ENCODE results near the gene PCNX4. TPM values are rescaled to one million over a fixed set of nuclear protein-coding genes. Genes with fewer than 3 reads are reported as not detected.

The PCNX4 gene
- total RNA-seq, 1 experiment from 2014 or later: 48.4 TPM

DNA sequence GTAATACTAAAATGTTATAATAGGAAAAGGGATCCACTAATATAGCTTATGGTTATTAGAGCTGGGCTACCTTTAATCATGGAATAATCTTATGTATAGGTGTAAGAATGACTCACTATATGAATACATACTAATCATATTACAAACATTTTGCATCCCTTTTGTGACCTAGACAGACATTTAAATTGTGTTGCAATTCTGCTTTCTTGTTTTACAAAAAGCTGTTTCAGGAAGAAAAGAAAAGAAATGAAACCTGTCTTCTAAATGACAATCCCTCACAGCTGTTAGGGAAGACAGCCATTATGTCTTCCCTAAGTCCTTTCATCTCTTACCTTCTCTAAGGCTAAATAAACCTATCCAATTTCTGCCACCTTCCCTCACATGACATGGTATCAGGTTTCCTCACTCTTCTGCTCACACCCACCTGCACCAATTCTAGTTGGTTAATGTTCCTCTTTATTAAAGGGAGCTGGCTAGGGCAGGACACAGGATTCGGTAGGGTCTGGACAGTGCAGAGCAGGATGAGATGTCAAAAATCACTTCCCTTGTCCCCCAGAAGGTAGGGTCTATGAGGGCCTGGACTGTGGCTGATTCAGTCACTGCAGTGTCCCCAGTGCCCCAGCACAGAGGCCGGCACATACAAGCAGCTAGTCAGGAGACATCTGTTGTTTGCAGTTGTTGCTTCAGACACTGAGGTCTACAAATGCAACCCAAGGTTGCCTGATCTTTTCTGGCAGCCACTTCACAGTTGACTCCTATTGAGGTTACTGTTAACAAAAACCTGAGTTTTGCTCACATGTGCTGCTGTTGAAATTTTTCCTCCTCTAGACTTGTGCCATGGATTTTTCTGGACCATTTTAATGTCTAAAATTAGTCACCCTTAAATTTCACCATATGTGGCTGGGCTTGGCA, 69.7 kb downstream of the PCNX4 start:
- RAD21 ChIA-PET (ENCODE audit: low non-redundant PET in 1 of 2, low total read pairs in 2 of 2, uncharacterized antibody in 2 of 2, unreplicated experiment in 2 of 2): no interaction called here
- Histone ChIP-seq H3K27me3 (ENCODE audit: insufficient read depth, low read length) (no peaks in the 10 kb centered on the region), H3K4me1 (ENCODE audit: control insufficient read depth in 1 of 2, insufficient read depth in 2 of 2, low read length in 2 of 2) (peaks cover 16 to 27% of the 10 kb centered on the region in 2 experiments), H3K9me3 (ENCODE audit: control insufficient read depth in 1 of 2, insufficient read depth in 1 of 2, low read depth in 1 of 2, low read length in 2 of 2) (no peaks in the 10 kb centered on the region), H3K36me3 (ENCODE audit: control insufficient read depth in 1 of 2, insufficient read depth in 2 of 2, low read length in 2 of 2) (no peaks in the 10 kb centered on the region), H3K4me2 (ENCODE audit: low read length) (no peak overlapping the region), H3K9ac (ENCODE audit: low read length) (no peak overlapping the region), H3K79me2 (ENCODE audit: insufficient read depth, low read length) (peaks cover 8% of the 10 kb centered on the region), H3K9me2 (ENCODE audit: insufficient read depth) (no peaks in the 10 kb centered on the region), H4K20me1 (ENCODE audit: insufficient read depth) (no peaks in the 10 kb centered on the region), H3K4me3 (replicated peaks in 1 of 2; ENCODE audit: low read depth in 1 of 2, low read length in 2 of 2) (no peak overlapping the region), H3K27ac (ENCODE audit: low read depth, low read length) (no peak overlapping the region), H2AFZ (ENCODE audit: low read depth, low read length, poor library complexity, severe bottlenecking) (no peak overlapping the region)
- no peak for DNase-seq (ENCODE audit: low read depth, low spot score)
- CTCF ChIA-PET: no interaction called here
- TF ChIP-seq SRF (IDR thresholded peaks at IDR 0.05; ENCODE audit: low read depth): no peak
- TF ChIP-seq SP1 (IDR thresholded peaks at IDR 0.05; ENCODE audit: low read depth): no peak
- TF ChIP-seq ZNF274 (IDR thresholded peaks at IDR 0.05; ENCODE audit: low read depth, low read length): no peak
- no TSS peak for BruUV-seq (replicated peaks)
- ATAC-seq: no peak
- POLR2A ChIA-PET: no interaction called here
- intact Hi-C loops (cut with micrococcal nuclease): no loop called here

- ATAC-seq: no peak
- ChIA-PET RAD21 (ENCODE audit: low non-redundant PET in 1 of 2, low total read pairs in 2 of 2, uncharacterized antibody in 2 of 2, unreplicated experiment in 2 of 2) (no interaction called here), CTCF (interaction anchor here (0.8 kb wide), 1 partner anchor 100 kb away, joined by 3 read pairs; no protein-coding TSS in a partner anchor), POLR2A (no interaction called here)
- Histone ChIP-seq H3K4me3 (replicated peaks in 1 of 2; ENCODE audit: low read depth in 1 of 2, low read length in 2 of 2) (peak overlapping the region; percentile 79 to 98; a peak in 3 of 4 replicates), H4K20me1 (ENCODE audit: insufficient read depth) (no peaks in the 10 kb centered on the region), H3K9ac (ENCODE audit: low read length) (no peak overlapping the region), H3K9me3 (ENCODE audit: control insufficient read depth in 1 of 2, insufficient read depth in 1 of 2, low read depth in 1 of 2, low read length in 2 of 2) (no peaks in the 10 kb centered on the region), H3K27ac (ENCODE audit: low read depth, low read length) (peak overlapping the region; percentile 91; the same call in 1 of the 2 replicates), H3K4me2 (ENCODE audit: low read length) (peak overlapping the region; percentile 97), H2AFZ (ENCODE audit: low read depth, low read length, poor library complexity, severe bottlenecking) (no peak overlapping the region), H3K36me3 (ENCODE audit: control insufficient read depth in 1 of 2, insufficient read depth in 2 of 2, low read length in 2 of 2) (no peaks in the 10 kb centered on the region), H3K9me2 (ENCODE audit: insufficient read depth) (no peaks in the 10 kb centered on the region), H3K79me2 (ENCODE audit: insufficient read depth, low read length) (peaks cover 8% of the 10 kb centered on the region), H3K4me1 (ENCODE audit: control insufficient read depth in 1 of 2, insufficient read depth in 2 of 2, low read length in 2 of 2) (peaks cover 16 to 27% of the 10 kb centered on the region in 2 experiments), H3K27me3 (ENCODE audit: insufficient read depth, low read length) (no peaks in the 10 kb centered on the region)
- BruUV-seq (replicated peaks): no TSS peak
- intact Hi-C loops (cut with micrococcal nuclease): loop anchor here (2.0 kb wide), 1 partner anchor 73 kb away; the partner anchor contains the start of gene PCNX4
- no peak for DNase-seq (ENCODE audit: low read depth, low spot score)
- TF ChIP-seq RAD21 (IDR thresholded peaks at IDR 0.05; ENCODE audit: low read depth): no peak
- no peak for TF ChIP-seq SP1 (IDR thresholded peaks at IDR 0.05; ENCODE audit: low read depth)
- no peak for TF ChIP-seq YY1 (IDR thresholded peaks at IDR 0.05; ENCODE audit: extremely low read depth, insufficient replicate concordance, low read depth, low read length)
- TF ChIP-seq, protein P1, sequence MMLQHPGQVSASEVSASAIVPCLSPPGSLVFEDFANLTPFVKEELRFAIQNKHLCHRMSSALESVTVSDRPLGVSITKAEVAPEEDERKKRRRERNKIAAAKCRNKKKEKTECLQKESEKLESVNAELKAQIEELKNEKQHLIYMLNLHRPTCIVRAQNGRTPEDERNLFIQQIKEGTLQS (IDR thresholded peaks at IDR 0.05): no peak
- TF ChIP-seq SRF (IDR thresholded peaks at IDR 0.05; ENCODE audit: low read depth): no peak
- no peak for TF ChIP-seq EZH2phosphoT487 (IDR thresholded peaks at IDR 0.05; ENCODE audit: borderline replicate concordance)
- no peak for TF ChIP-seq FOSL1 (IDR thresholded peaks at IDR 0.05; ENCODE audit: low read depth)
- TF ChIP-seq CBX3 (IDR thresholded peaks at IDR 0.05; ENCODE audit: low read depth): no peak
- no peak for TF ChIP-seq ELF1 (IDR thresholded peaks at IDR 0.05; ENCODE audit: borderline replicate concordance, low read depth)
- no peak for TF ChIP-seq ZFX (IDR thresholded peaks at IDR 0.05)
- TF ChIP-seq EGR1 (IDR thresholded peaks at IDR 0.05; ENCODE audit: low read depth): no peak
- no peak for TF ChIP-seq CEBPB (IDR thresholded peaks at IDR 0.05; ENCODE audit: low read depth)
- TF ChIP-seq, protein P2, sequence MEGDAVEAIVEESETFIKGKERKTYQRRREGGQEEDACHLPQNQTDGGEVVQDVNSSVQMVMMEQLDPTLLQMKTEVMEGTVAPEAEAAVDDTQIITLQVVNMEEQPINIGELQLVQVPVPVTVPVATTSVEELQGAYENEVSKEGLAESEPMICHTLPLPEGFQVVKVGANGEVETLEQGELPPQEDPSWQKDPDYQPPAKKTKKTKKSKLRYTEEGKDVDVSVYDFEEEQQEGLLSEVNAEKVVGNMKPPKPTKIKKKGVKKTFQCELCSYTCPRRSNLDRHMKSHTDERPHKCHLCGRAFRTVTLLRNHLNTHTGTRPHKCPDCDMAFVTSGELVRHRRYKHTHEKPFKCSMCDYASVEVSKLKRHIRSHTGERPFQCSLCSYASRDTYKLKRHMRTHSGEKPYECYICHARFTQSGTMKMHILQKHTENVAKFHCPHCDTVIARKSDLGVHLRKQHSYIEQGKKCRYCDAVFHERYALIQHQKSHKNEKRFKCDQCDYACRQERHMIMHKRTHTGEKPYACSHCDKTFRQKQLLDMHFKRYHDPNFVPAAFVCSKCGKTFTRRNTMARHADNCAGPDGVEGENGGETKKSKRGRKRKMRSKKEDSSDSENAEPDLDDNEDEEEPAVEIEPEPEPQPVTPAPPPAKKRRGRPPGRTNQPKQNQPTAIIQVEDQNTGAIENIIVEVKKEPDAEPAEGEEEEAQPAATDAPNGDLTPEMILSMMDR (IDR thresholded peaks at IDR 0.05 in 2 of 3, conservative IDR thresholded peaks at IDR 0.05 in 1 of 3; ENCODE audit: borderline replicate concordance in 1 of 3, insufficient read depth in 1 of 3, low read depth in 2 of 3, low read length in 2 of 3): no peak
- TF ChIP-seq JUND (IDR thresholded peaks at IDR 0.05): no peak
- TF ChIP-seq POLR2AphosphoS5 (IDR thresholded peaks at IDR 0.05; ENCODE audit: low read depth, low read length): no peak
- TF ChIP-seq SIN3A (IDR thresholded peaks at IDR 0.05; ENCODE audit: low read depth): no peak
Observed at GRCh38 chr14:60163693-60164092, 72.0 kb downstream of the PCNX4 start.

Measured in HCT116 (cell line).